LNCAP (cell line): ENCODE data around the gene DOCK2.

Experiments used
- TF ChIP-seq, protein P1 (sequence below): fragments of 450-650 bp; IDR thresholded peaks from 2 replicates; pipeline ENCODE4 v1.5.1; 2017; ENCODE audit warnings: mild to moderate bottlenecking

The DOCK2 gene

DNA sequence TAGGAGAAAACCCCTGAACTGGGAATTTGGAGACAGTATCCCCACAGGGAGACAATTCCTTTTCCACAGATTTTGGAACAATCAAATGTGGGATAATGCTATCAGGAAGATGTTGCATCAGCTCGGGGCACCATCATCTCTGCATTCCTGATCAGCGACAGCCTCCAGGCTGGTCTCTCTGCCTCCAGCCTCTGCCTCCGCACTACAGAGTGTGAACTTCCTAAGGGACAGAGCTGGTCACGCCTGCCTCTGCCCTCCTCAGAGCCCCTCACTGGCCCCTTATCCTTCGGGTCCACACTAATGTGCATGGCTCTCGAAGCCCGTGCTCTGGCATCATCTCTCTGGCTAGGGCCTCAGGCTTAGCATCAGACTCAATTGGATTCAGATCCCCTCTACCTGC is 477.2 kb downstream of the DOCK2 start:
- TF ChIP-seq, protein P1, sequence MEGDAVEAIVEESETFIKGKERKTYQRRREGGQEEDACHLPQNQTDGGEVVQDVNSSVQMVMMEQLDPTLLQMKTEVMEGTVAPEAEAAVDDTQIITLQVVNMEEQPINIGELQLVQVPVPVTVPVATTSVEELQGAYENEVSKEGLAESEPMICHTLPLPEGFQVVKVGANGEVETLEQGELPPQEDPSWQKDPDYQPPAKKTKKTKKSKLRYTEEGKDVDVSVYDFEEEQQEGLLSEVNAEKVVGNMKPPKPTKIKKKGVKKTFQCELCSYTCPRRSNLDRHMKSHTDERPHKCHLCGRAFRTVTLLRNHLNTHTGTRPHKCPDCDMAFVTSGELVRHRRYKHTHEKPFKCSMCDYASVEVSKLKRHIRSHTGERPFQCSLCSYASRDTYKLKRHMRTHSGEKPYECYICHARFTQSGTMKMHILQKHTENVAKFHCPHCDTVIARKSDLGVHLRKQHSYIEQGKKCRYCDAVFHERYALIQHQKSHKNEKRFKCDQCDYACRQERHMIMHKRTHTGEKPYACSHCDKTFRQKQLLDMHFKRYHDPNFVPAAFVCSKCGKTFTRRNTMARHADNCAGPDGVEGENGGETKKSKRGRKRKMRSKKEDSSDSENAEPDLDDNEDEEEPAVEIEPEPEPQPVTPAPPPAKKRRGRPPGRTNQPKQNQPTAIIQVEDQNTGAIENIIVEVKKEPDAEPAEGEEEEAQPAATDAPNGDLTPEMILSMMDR, result no peak

- TF ChIP-seq, protein P1, result no peak
Measured at GRCh38 chr5:170115925-170116324, 478.9 kb downstream of the DOCK2 start.

DNA sequence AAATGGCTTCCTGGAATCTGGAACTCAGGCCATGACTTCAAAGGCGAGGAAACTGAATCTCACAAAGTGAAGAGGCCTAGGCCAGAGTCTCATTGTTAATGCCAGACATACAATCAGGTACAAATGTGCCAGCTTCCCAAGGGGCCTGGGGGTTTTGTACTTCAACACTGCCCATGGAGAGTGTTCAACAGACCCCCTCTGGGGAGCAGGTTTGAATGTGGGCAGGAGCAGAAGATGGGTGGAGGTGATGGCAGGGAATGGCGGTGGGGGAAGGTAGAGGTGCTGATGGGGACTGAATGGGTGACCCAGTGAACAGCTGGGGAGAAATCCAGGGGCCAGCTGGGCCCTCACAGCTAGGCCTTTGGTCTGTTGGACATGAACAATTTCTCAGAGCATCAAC is 480.7 kb downstream of the DOCK2 start:
- TF ChIP-seq, protein P1, result no peak

DNA sequence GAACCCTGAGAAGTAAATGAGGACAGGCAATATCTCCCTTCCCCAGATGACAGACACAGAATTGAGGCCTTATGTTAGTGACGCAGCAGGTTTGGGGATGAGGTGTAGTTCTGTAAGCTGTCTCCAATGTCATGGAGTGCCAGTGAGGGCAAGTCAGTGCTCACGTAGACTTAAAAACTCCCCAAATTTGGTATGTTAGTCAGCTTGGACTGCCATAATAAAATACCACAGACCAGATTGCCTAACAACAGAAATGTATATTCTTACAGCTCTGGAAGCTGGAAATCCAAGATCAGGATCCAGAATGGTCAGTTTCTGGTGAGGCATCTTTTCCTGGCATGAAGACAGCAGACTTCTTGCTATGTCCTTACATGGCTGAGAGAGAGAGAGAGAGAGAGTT is 483.5 kb downstream of the DOCK2 start:
- TF ChIP-seq, protein P1, result no peak

- TF ChIP-seq, protein P1, result no peak
Measured at GRCh38 chr5:170121321-170121720, 484.2 kb downstream of the DOCK2 start.

DNA sequence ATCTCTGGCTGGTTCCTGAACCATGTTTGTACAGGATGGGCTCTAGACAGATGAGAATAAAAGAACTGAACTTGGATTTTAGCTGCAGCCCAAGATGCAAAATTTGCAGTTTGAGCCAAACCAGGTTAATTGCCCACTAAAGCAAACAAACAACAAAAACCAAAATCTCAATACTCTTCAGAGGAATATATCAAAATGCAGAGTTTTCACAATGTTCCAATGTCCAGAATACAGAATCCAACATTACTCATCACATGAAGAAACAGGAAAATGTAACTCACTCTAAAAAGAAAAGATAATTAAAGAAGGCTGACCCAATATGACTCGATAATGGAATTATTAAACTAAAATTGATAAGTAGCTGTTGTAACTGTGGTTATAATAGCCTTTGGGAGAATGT is 489.0 kb downstream of the DOCK2 start:
- TF ChIP-seq, protein P1, result no peak

GRCh38 chr5:170126626-170127025 is 489.6 kb downstream of the DOCK2 start:
- TF ChIP-seq, protein P1, result no peak

DNA sequence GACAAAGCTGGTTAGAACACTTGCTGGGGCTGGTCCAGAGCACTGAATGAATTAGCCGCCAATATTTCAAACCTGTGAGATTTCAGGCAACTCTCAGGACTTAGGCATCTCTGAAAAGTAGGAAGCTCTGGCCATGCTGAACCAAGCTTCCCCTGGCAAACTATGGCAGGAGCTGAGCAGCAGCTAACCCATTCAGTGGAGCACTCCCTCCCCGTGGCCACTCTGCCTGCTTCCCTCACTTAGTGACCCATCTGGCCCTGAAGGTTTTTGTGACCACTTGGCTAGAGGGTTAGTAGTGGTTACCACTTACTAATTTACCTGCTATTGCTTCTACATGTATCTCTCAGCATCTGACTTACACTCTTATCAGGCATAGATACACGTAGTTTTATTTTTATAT is 494.2 kb downstream of the DOCK2 start:
- TF ChIP-seq, protein P1, result no peak
